CD14-positive monocyte (primary cell): ENCODE measurements around the gene CIB1. TPM values are rescaled to one million over a fixed set of nuclear protein-coding genes. Genes with fewer than 3 reads are reported as not detected.
A peak's percentile ranks its signal among the peaks of the same experiment; 100 is the strongest.

Source experiments
- DNase-seq, 3 donors: peaks; one replicate each; pipeline ENCODE4 v3.0.0-alpha.2; 2011 to 2022
- H2AFZ ChIP-seq: 2 replicates; pipeline ENCODE4 v1.6.0; 2012; ENCODE audit warnings: mild to moderate bottlenecking, low read depth, low read length, inconsistent platforms; ENCODE audit not compliant: insufficient read depth, poor library complexity, severe bottlenecking
- H3K27ac ChIP-seq, 2 donors: 1 replicate in 1 of 2; 2 replicates in 1 of 2; pipeline ENCODE4 v1.5.1; 2012 to 2013; ENCODE audit warnings: low read length in 2 of 2, control low read depth in 1 of 2, inconsistent platforms in 1 of 2, low read depth in 1 of 2, mild to moderate bottlenecking in 1 of 2
- H3K27me3 ChIP-seq, 2 donors: one replicate each; pipeline versions ENCODE4 v1.6.0 to v1.6.1; 2011 to 2013; ENCODE audit warnings: low read length in 2 of 2; ENCODE audit not compliant: control insufficient read depth in 2 of 2, insufficient read depth in 2 of 2
- H3K36me3 ChIP-seq, 2 donors: replicated peaks in 1 of 2; 1 replicate in 1 of 2; 2 replicates in 1 of 2; pipeline versions ENCODE4 v1.5.1 to v1.6.1; 2012 to 2013; ENCODE audit warnings: low read length in 2 of 2, control low read depth in 1 of 2, inconsistent platforms in 1 of 2, mild to moderate bottlenecking in 1 of 2; ENCODE audit not compliant: insufficient read depth in 2 of 2, control insufficient read depth in 1 of 2
- H3K4me1 ChIP-seq, 2 donors: 1 replicate in 1 of 2; 2 replicates in 1 of 2; pipeline versions ENCODE4 v1.5.1 to v1.6.1; 2012 to 2013; ENCODE audit warnings: low read length in 2 of 2, control low read depth in 1 of 2, inconsistent platforms in 1 of 2, mild to moderate bottlenecking in 1 of 2, moderate library complexity in 1 of 2; ENCODE audit not compliant: insufficient read depth in 2 of 2, control insufficient read depth in 1 of 2
- H3K4me2 ChIP-seq: replicated peaks from 2 replicates; pipeline ENCODE3; 2012; ENCODE audit warnings: low read length, moderate library complexity, mild to moderate bottlenecking; ENCODE audit not compliant: poor library complexity, severe bottlenecking; ENCODE audit errors: extremely low read depth
- H3K4me3 ChIP-seq, 3 experiments: fragments of 200-600 bp in 1 of 3; sonication (generic) in 1 of 3; replicated peaks in 1 of 3; 1 replicate in 2 of 3; 2 replicates in 1 of 3; pipeline ENCODE4 v1.5.1; 2011 to 2013; ENCODE audit warnings: low read length in 3 of 3, mild to moderate bottlenecking in 3 of 3, control low read depth in 2 of 3, low read depth in 2 of 3, inconsistent platforms in 1 of 3, moderate library complexity in 1 of 3
- H3K79me2 ChIP-seq: 2 replicates; pipeline ENCODE4 v1.6.0; 2012; ENCODE audit warnings: mild to moderate bottlenecking, control low read depth, inconsistent platforms, low read length, moderate library complexity; ENCODE audit not compliant: insufficient read depth
- H3K9ac ChIP-seq: 2 replicates; pipeline ENCODE4 v1.6.0; 2017; ENCODE audit warnings: low read length, mild to moderate bottlenecking; ENCODE audit not compliant: insufficient read depth, poor library complexity, severe bottlenecking
- H3K9me3 ChIP-seq, 2 donors: replicated peaks in 1 of 2; 1 replicate in 1 of 2; 2 replicates in 1 of 2; pipeline versions ENCODE4 v1.5.1 to v1.6.1; 2012 to 2013; ENCODE audit warnings: low read length in 2 of 2, control low read depth in 1 of 2; ENCODE audit not compliant: control insufficient read depth in 1 of 2, insufficient read depth in 1 of 2
- H4K20me1 ChIP-seq: 2 replicates; pipeline ENCODE4 v1.6.0; 2012; ENCODE audit warnings: mild to moderate bottlenecking, low read length, control low read depth, moderate library complexity; ENCODE audit not compliant: insufficient read depth
- H3K27ac Mint-ChIP-seq, 7 donors: one replicate each; pipeline ENCODE4 v1.8.0; 2020; ENCODE audit warnings: mild to moderate bottlenecking in 7 of 7, mixed read lengths in 7 of 7, moderate library complexity in 6 of 7, inconsistent platforms in 2 of 7
- H3K27me3 Mint-ChIP-seq, 3 donors: one replicate each; pipeline ENCODE4 v1.8.0; 2021 to 2022; ENCODE audit warnings: low read depth in 3 of 3, mild to moderate bottlenecking in 3 of 3, mixed read lengths in 3 of 3, moderate library complexity in 3 of 3, inconsistent platforms in 1 of 3
- H3K36me3 Mint-ChIP-seq, 2 donors: one replicate each; pipeline ENCODE4 v1.8.0; 2020; ENCODE audit warnings: mixed read lengths in 2 of 2, inconsistent platforms in 1 of 2, mild to moderate bottlenecking in 1 of 2
- H3K4me1 Mint-ChIP-seq: one replicate; pipeline ENCODE4 v1.8.0; 2020; ENCODE audit warnings: mild to moderate bottlenecking, mixed read lengths
- H3K4me3 Mint-ChIP-seq, 2 donors: one replicate each; pipeline ENCODE4 v1.8.0; 2020; ENCODE audit warnings: mild to moderate bottlenecking in 2 of 2, mixed read lengths in 2 of 2, moderate library complexity in 1 of 2
- H3K9me3 Mint-ChIP-seq, 7 donors: one replicate each; pipeline ENCODE4 v1.8.0; 2020 to 2022; ENCODE audit warnings: mixed read lengths in 7 of 7, mild to moderate bottlenecking in 6 of 7, moderate library complexity in 6 of 7, inconsistent platforms in 2 of 7
- WGBS: methylation state at CpG from one replicate; pipeline ENCODE4 v1.1.5; 2013; ENCODE audit warnings: missing lambda C conversion rate; ENCODE audit not compliant: insufficient coverage; 5-methylcytosine and 5-hydroxymethylcytosine counted together
- intact Hi-C, 2 donors: fragments of 100-400 bp; cut with micrococcal nuclease; formaldehyde crosslinking; loops; one replicate each; pipeline versions ENCODE4 v1.15.0 to v1.15.1; 2023
- polyA plus RNA-seq, 3 donors: library from polyadenylated mRNA; depleted of rRNA in 1 of 3; unstranded in 2 of 3; stranded (reverse) in 1 of 3; fragments of 300-500 nt in 2 of 3; fragments of >200 nt in 1 of 3; fragmentation: Illumina TruSeq in 2 of 3; gene quantifications; 1 replicate in 2 of 3; 2 replicates in 1 of 3; pipeline ENCODE4 v1.2.3, GENCODE V29; 2012 to 2021
- TF ChIP-seq, protein P1 (sequence below): fragments of 200-600 bp; IDR thresholded peaks from one replicate; pipeline ENCODE4 v1.8.0; 2022; ENCODE audit warnings: antibody characterized with exemption, mild to moderate bottlenecking

CIB1 gene
- polyA plus RNA-seq, 3 donors: 77.5 to 197 (median 169) TPM

DNA sequence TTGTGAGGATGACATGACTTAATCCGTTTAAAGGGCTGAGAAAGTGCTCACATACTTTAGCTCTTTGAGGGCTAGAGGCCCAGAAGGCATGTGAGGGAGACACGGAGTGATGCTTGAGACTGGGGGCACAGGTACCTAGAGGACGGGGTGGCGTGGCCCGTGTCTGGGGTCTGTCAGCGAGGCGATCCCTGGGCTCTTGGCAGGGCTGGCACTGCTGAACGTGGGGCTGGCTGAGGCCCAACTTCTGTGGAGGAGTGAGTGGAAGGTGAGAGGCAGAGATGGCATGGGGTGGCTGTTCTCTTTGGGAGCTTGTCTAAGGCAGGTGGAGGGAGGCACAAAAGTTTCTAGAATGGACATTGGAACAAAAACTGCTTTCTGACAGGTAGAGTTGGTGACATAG, 23.1 kb downstream of the CIB1 start:
- peaks cover 51 to 81% of the 10 kb centered on the region in 2 donors for H3K36me3 Mint-ChIP-seq
- H3K4me2 ChIP-seq: no peak overlapping the region
- no peaks in the 10 kb centered on the region for H3K27me3 ChIP-seq
- no peak overlapping the region for H3K4me3 ChIP-seq
- 91% methylated on average over 8 of the region's 8 CpGs for WGBS
- peak overlapping the region in 1 of 2 donors; percentile 23 for H3K27ac ChIP-seq
- peaks cover 63% of the 10 kb centered on the region for H3K4me1 Mint-ChIP-seq
- no peaks in the 10 kb centered on the region for H3K9me3 ChIP-seq
- TF ChIP-seq, protein P1, sequence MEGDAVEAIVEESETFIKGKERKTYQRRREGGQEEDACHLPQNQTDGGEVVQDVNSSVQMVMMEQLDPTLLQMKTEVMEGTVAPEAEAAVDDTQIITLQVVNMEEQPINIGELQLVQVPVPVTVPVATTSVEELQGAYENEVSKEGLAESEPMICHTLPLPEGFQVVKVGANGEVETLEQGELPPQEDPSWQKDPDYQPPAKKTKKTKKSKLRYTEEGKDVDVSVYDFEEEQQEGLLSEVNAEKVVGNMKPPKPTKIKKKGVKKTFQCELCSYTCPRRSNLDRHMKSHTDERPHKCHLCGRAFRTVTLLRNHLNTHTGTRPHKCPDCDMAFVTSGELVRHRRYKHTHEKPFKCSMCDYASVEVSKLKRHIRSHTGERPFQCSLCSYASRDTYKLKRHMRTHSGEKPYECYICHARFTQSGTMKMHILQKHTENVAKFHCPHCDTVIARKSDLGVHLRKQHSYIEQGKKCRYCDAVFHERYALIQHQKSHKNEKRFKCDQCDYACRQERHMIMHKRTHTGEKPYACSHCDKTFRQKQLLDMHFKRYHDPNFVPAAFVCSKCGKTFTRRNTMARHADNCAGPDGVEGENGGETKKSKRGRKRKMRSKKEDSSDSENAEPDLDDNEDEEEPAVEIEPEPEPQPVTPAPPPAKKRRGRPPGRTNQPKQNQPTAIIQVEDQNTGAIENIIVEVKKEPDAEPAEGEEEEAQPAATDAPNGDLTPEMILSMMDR: no peak
- intact Hi-C loops: no loop called here
- H3K27ac Mint-ChIP-seq: peak overlapping the region in 4 of 7 donors; percentile 13 to 69 (median 38)
- peaks cover 27 to 54% of the 10 kb centered on the region in 2 donors for H3K4me1 ChIP-seq
- peak overlapping the region; percentile 2 for H3K9ac ChIP-seq
- peaks cover 0 to 2% (median 0%) of the 10 kb centered on the region in 7 donors for H3K9me3 Mint-ChIP-seq
- H2AFZ ChIP-seq: no peak overlapping the region
- peaks cover 87% of the 10 kb centered on the region for H3K79me2 ChIP-seq
- peaks cover 31 to 76% of the 10 kb centered on the region in 2 donors for H3K36me3 ChIP-seq
- peaks cover 0 to 2% (median 0%) of the 10 kb centered on the region in 3 donors for H3K27me3 Mint-ChIP-seq
- peaks cover 96% of the 10 kb centered on the region for H4K20me1 ChIP-seq
- H3K4me3 Mint-ChIP-seq: no peak overlapping the region
- no peak for DNase-seq

DNA sequence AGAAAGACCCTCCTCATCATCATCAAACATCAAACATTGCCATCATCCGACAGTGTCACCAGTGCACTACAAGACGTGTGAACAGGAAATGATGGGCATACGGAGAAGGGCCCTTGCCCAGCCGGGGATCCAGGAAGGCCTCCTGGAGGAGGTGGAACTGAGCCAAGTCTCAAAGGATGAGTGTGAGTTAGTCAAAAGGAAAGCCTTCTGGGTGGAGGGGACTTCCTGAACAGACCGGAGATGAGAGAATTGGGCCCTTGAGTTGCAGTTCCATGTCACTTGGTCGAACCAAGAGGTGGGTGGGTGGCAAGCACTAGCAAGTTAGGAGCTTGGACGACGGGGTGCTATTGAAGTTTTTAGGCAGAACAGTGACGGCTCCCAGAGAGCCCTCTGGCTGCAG, 24.1 kb downstream of the CIB1 start:
- H3K79me2 ChIP-seq: peaks cover 87% of the 10 kb centered on the region
- peaks cover 70% of the 10 kb centered on the region for H3K4me1 Mint-ChIP-seq

More for the DNA sequence above, 24.1 kb downstream of the CIB1 start:
- H3K9me3 Mint-ChIP-seq: peaks cover 0 to 2% (median 0%) of the 10 kb centered on the region in 7 donors
- H3K27me3 ChIP-seq: no peaks in the 10 kb centered on the region
- intact Hi-C loops: loop anchor here in 1 of 2 donors (5.0 kb wide), 1 partner anchor 42 kb away; no protein-coding TSS in a partner anchor
- TF ChIP-seq, protein P1: no peak
- peaks cover 31 to 69% of the 10 kb centered on the region in 2 donors for H3K36me3 ChIP-seq
- no peak overlapping the region for H3K27ac ChIP-seq
- H3K27ac Mint-ChIP-seq: peak overlapping the region in 2 of 7 donors; percentile 2 to 35
- H3K9me3 ChIP-seq: no peaks in the 10 kb centered on the region
- no peak overlapping the region for H2AFZ ChIP-seq
- no peak overlapping the region for H3K4me3 ChIP-seq
- no peak overlapping the region for H3K4me2 ChIP-seq
- 34% methylated on average over 8 of the region's 9 CpGs for WGBS
- H3K27me3 Mint-ChIP-seq: peaks cover 0 to 2% (median 0%) of the 10 kb centered on the region in 3 donors
- peaks cover 35 to 64% of the 10 kb centered on the region in 2 donors for H3K4me1 ChIP-seq
- H4K20me1 ChIP-seq: peaks cover 96% of the 10 kb centered on the region
- no peak for DNase-seq
- peaks cover 49 to 84% of the 10 kb centered on the region in 2 donors for H3K36me3 Mint-ChIP-seq
- no peak overlapping the region for H3K9ac ChIP-seq
- no peak overlapping the region for H3K4me3 Mint-ChIP-seq
